Measurements from ENCODE around the gene PHF12. TPM values are rescaled to one million over a fixed set of nuclear protein-coding genes. Genes with fewer than 3 reads are reported as not detected.

The PHF12 gene
- total and polyA plus RNA-seq, 10 of the 15 experiments (the other 5 are each of a cell fraction or from before 2014, with no cell fraction given): 1.3 to 43.9 (median 19.2) TPM

- WGBS (ENCODE audit: insufficient coverage, insufficient replicate concordance, low lambda C conversion rate, missing lambda C conversion rate): 53% methylated on average over 4 of the region's 4 CpGs
- RAD21 ChIA-PET (ENCODE audit: unreplicated experiment): interaction anchor here (1.1 kb wide), 1 partner anchor 9 kb away, joined by 3 read pairs; no protein-coding TSS in a partner anchor
- in situ Hi-C loops (cut with MboI) (no loop called here), intact Hi-C loops (cut with micrococcal nuclease; ENCODE audit: unreplicated experiment) (loop anchor here (5.0 to 10.0 kb wide), 2 partner anchors 43 to 80 kb away; no protein-coding TSS in a partner anchor)
- H3K36me3 ChIP-seq (ENCODE audit: control insufficient read depth in 2 of 2, insufficient read depth in 2 of 2, low read length in 1 of 2): no peaks in the 10 kb centered on the region
- FAIRE-seq (no peak), DNase-seq (ENCODE audit: low read depth, low spot score) (no peak), ATAC-seq (no peak)
- POLR2A ChIA-PET: no interaction called here
- H3K79me2 ChIP-seq (ENCODE audit: control insufficient read depth, insufficient read depth, low read length): no peaks in the 10 kb centered on the region
- no peak overlapping the region for H3K4me3 ChIP-seq
- no peak overlapping the region for H3K9ac ChIP-seq (ENCODE audit: control insufficient read depth, insufficient read depth, low read length)
- CTCF ChIA-PET: interaction anchor here (2.1 to 3.5 kb wide), 4 partner anchors 10 to 142 kb away, joined by 6 to 20 read pairs (median 8); no protein-coding TSS in a partner anchor
- no peaks in the 10 kb centered on the region for H3K4me1 ChIP-seq (ENCODE audit: control insufficient read depth, insufficient read depth, low read length)
- no peak overlapping the region for H3K4me2 ChIP-seq (ENCODE audit: control insufficient read depth, insufficient read depth)
- no peak overlapping the region for H2AFZ ChIP-seq (ENCODE audit: control insufficient read depth, low read depth, low read length)
- BruUV-seq (replicated peaks): no TSS peak
- TF ChIP-seq MYB (IDR thresholded peaks at IDR 0.05; ENCODE audit: borderline replicate concordance, low read depth, low read length) (no peak), MEF2B (IDR thresholded peaks at IDR 0.05; ENCODE audit: partially characterized antibody, poor library complexity, severe bottlenecking) (no peak), STAT3 (IDR thresholded peaks at IDR 0.05; ENCODE audit: low read depth, low read length) (no peak), CREB1 (IDR thresholded peaks at IDR 0.05; ENCODE audit: low read depth) (no peak), ATF3 (IDR thresholded peaks at IDR 0.05; ENCODE audit: borderline replicate concordance, extremely low read depth, low read depth, low read length) (no peak), HDAC6 (IDR thresholded peaks at IDR 0.05; ENCODE audit: unreplicated experiment) (no peak)
- H3K27ac ChIP-seq (ENCODE audit: control insufficient read depth, insufficient read depth): no peak overlapping the region
- H4K20me1 ChIP-seq (ENCODE audit: control insufficient read depth, insufficient read depth): no peaks in the 10 kb centered on the region
- H3K9me3 ChIP-seq (replicated peaks; ENCODE audit: control insufficient read depth, insufficient read depth, low read length): no peaks in the 10 kb centered on the region
- H3K27me3 ChIP-seq (replicated peaks in 1 of 2; ENCODE audit: control insufficient read depth in 2 of 2, insufficient read depth in 2 of 2, low read length in 1 of 2): no peaks in the 10 kb centered on the region; a peak in 1 of 4 replicates
- SMC1A ChIA-PET (ENCODE audit: uncharacterized antibody, unreplicated experiment): no interaction called here
Measured at GRCh38 chr17:28974451-28974850, 23.1 kb upstream of the PHF12 start.

- no peak overlapping the region for H3K9ac ChIP-seq (ENCODE audit: control insufficient read depth, insufficient read depth, low read length)
- H2AFZ ChIP-seq (ENCODE audit: control insufficient read depth, low read depth, low read length): no peak overlapping the region
- no peak for DNase-seq (ENCODE audit: low read depth, low spot score)
- ATAC-seq: no peak
- ChIA-PET CTCF (interaction anchor here (2.1 to 3.5 kb wide), 4 partner anchors 9 to 143 kb away, joined by 6 to 20 read pairs (median 8); no protein-coding TSS in a partner anchor), RAD21 (ENCODE audit: unreplicated experiment) (interaction anchor here (1.1 kb wide), 1 partner anchor 7 kb away, joined by 3 read pairs; no protein-coding TSS in a partner anchor), POLR2A (no interaction called here), SMC1A (ENCODE audit: uncharacterized antibody, unreplicated experiment) (interaction anchor here (1.0 kb wide), 1 partner anchor 84 kb away, joined by 3 read pairs; no protein-coding TSS in a partner anchor)
- H3K4me3 ChIP-seq: no peak overlapping the region
- intact Hi-C loops (cut with micrococcal nuclease; ENCODE audit: unreplicated experiment) (loop anchor here (5.0 to 10.0 kb wide), 2 partner anchors 44 to 81 kb away; no protein-coding TSS in a partner anchor), in situ Hi-C loops (cut with MboI) (no loop called here)
- H3K36me3 ChIP-seq (ENCODE audit: control insufficient read depth in 2 of 2, insufficient read depth in 2 of 2, low read length in 1 of 2): no peaks in the 10 kb centered on the region
- WGBS (ENCODE audit: insufficient coverage, insufficient replicate concordance, low lambda C conversion rate, missing lambda C conversion rate): 73% methylated on average over 2 of the region's 2 CpGs
- no peaks in the 10 kb centered on the region for H3K79me2 ChIP-seq (ENCODE audit: control insufficient read depth, insufficient read depth, low read length)
- no peaks in the 10 kb centered on the region for H4K20me1 ChIP-seq (ENCODE audit: control insufficient read depth, insufficient read depth)
- no peaks in the 10 kb centered on the region for H3K9me3 ChIP-seq (replicated peaks; ENCODE audit: control insufficient read depth, insufficient read depth, low read length)
- no peak overlapping the region for H3K27ac ChIP-seq (ENCODE audit: control insufficient read depth, insufficient read depth)
- H3K4me2 ChIP-seq (ENCODE audit: control insufficient read depth, insufficient read depth): no peak overlapping the region
- H3K27me3 ChIP-seq (replicated peaks in 1 of 2; ENCODE audit: control insufficient read depth in 2 of 2, insufficient read depth in 2 of 2, low read length in 1 of 2): no peaks in the 10 kb centered on the region; a peak in 1 of 4 replicates
- no peaks in the 10 kb centered on the region for H3K4me1 ChIP-seq (ENCODE audit: control insufficient read depth, insufficient read depth, low read length)
- FAIRE-seq: no peak
- BruUV-seq (replicated peaks): no TSS peak
- TF ChIP-seq NR2C1 (IDR thresholded peaks at IDR 0.05) (no peak), ZNF687 (IDR thresholded peaks at IDR 0.05) (no peak), NR2F1 (conservative IDR thresholded peaks at IDR 0.05) (no peak), NKRF (conservative IDR thresholded peaks at IDR 0.05) (no peak), PAX5 (IDR thresholded peaks at IDR 0.05; ENCODE audit: borderline replicate concordance, low read depth, low read length) (no peak)
Measured at GRCh38 chr17:28973425-28973824, 22.1 kb upstream of the PHF12 start.

Measured in GM12878 (cell line).